A673 (cell line): Measurements from ENCODE around the gene PCDHGA5.
"Not testable (repeated sequence)": the region's sequence is repeated elsewhere in the genome, so short reads cannot be mapped to it uniquely, and the experiment has no call there.

ENCODE experiments used
- EZH2 ChIP-seq: fragments of 200-600 bp; sonication (generic); IDR thresholded peaks from 2 replicates; pipeline ENCODE4 v1.6.1; 2017; ENCODE audit warnings: borderline replicate concordance, low read depth, mild to moderate bottlenecking, mixed read lengths, antibody characterized with exemption, low read length; ENCODE audit not compliant: poor library complexity, severe bottlenecking
- TF ChIP-seq, protein P1 (sequence below): fragments of 300-800, 200-600 bp; sonication (generic); conservative IDR thresholded peaks from 2 replicates; pipeline ENCODE4 v1.5.1; 2017; ENCODE audit warnings: low read depth, mild to moderate bottlenecking, antibody characterized with exemption, low read length, moderate library complexity, mixed read lengths

DNA sequence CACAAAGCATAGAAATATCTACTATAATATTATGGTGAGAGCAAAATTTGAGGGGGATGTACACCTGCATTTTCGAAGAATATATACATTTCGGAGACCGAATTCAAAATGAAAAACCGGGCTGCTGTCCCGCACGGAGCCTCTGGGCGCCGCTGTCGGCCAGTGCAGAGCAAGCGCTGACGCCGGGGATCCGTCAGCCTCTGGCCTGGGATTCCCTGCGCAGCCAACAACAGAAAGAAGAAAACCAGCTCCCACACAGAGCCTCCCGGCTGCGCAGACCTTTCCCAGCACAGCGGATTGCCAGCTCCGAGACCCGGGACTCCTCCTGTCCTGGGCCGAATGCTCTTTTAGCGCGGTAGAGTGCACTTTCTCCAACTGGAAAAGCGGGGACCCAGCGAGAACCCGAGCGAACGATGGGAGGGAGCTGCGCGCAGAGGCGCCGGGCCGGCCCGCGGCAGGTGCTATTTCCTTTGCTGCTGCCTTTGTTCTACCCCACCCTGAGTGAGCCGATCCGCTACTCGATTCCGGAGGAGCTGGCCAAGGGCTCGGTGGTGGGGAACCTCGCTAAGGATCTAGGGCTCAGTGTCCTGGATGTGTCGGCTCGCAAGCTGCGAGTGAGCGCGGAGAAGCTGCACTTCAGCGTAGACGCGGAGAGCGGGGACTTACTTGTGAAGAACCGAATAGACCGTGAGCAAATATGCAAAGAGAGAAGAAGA lies 44.0 kb downstream of the PCDHGA5 start, which contains the start of gene PCDHGB6:
- TF ChIP-seq, protein P1, sequence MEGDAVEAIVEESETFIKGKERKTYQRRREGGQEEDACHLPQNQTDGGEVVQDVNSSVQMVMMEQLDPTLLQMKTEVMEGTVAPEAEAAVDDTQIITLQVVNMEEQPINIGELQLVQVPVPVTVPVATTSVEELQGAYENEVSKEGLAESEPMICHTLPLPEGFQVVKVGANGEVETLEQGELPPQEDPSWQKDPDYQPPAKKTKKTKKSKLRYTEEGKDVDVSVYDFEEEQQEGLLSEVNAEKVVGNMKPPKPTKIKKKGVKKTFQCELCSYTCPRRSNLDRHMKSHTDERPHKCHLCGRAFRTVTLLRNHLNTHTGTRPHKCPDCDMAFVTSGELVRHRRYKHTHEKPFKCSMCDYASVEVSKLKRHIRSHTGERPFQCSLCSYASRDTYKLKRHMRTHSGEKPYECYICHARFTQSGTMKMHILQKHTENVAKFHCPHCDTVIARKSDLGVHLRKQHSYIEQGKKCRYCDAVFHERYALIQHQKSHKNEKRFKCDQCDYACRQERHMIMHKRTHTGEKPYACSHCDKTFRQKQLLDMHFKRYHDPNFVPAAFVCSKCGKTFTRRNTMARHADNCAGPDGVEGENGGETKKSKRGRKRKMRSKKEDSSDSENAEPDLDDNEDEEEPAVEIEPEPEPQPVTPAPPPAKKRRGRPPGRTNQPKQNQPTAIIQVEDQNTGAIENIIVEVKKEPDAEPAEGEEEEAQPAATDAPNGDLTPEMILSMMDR = not testable (repeated sequence)
- TF ChIP-seq EZH2 = not testable (repeated sequence)
